HG03521 (cell line): ENCODE data around the gene CHIC1.
"Not testable (repeated sequence)": the region's sequence is repeated elsewhere in the genome, so short reads cannot be mapped to it uniquely, and the experiment has no call there.

ENCODE experiments used
- ATAC-seq: cut with Tn5 transposase; IDR thresholded peaks from one replicate; pipeline ENCODE4 v1.9.1; 2021; ENCODE audit warnings: mild to moderate bottlenecking, moderate library complexity; ENCODE audit not compliant: unreplicated experiment

The CHIC1 gene

DNA sequence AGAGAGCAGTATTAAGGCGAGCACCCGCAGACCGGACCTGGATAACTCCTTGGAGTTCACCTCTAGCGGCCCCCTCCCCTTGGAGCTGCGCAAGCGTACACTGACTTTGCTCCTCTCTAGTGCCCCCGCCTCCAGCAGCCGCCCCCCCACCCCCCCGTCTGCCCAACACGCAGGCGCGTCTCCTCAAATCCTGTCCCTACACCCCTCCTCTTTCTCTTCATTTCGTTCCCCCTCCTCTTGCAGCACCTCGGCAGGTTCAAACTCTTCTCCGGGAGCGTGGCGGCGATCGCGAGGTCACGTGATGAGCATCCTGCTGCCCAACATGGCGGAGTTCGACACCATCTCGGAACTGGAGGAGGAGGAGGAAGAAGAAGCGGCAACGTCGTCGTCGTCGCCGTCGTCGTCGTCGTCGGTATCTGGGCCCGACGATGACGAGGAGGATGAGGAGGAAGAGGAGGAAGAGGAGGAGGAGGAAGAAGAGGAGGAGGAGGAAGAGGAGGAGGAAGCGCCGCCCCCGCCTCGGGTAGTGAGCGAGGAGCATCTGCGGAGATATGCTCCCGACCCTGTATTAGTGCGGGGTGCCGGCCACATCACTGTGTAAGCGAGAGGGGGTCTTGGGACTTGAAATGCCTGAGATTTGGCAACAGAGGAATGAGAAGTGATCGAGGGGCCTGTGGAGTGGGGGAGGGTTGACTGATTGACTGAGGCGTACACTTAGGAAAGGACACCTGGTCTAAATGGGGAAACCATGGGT, at the start of gene CHIC1:
Gene CHIC1, plus strand, starts transcription at position 214 of the 754 bp plus-strand sequence. Its CDS starts 88 bp downstream, at position 302.
- peak; percentile 60 for ATAC-seq

- not testable (repeated sequence) for ATAC-seq
Measured at GRCh38 chrX:73522823-73523222, 40.2 kb upstream of the CHIC1 start.

DNA sequence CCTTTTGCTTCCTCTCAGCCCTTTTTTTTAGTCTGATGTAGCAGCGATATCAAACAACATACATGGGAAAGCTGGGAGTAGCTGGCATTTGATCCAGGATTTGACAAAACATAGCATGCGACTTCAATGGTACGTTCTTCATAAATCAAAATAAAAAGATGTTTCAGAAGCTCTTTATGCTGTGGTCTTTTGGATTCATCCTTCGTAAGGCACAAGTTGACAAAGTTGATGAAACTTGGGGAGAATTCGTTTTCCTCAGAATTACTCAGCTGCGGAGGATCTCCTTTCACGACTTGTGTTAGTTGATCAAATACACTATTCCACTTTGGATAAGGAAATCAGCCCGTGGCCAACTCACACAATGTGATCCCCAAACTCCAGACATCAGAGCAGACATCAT, 38.1 kb upstream of the CHIC1 start:
- ATAC-seq = no peak

- ATAC-seq = no peak
Measured at GRCh38 chrX:73525928-73526690, 36.9 kb upstream of the CHIC1 start.

GRCh38 chrX:73531655-73532054, 31.3 kb upstream of the CHIC1 start:
- ATAC-seq = not testable (repeated sequence)

DNA sequence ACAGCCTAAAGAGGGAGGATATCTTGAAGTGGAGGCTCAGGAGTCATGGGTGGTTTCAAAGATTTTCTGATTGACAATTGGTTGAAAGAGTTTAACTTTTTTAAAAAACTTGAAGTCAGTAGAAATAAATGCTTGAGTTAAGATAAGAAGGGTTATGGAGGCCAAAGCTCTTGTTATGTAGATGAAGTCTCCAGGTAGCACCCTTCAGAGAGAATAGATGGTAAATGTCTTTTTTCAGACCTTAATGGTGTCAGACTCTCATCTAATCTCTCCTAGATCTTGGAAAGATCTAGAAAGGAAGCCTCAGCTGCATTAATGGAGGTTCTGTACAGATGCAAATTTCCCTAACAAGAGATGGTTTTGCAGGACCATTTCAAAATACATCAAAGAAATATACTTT, 6.8 kb upstream of the CHIC1 start:
- ATAC-seq = no peak

GRCh38 chrX:73561801-73562200, 1.2 kb upstream of the CHIC1 start:
- no peak for ATAC-seq

DNA sequence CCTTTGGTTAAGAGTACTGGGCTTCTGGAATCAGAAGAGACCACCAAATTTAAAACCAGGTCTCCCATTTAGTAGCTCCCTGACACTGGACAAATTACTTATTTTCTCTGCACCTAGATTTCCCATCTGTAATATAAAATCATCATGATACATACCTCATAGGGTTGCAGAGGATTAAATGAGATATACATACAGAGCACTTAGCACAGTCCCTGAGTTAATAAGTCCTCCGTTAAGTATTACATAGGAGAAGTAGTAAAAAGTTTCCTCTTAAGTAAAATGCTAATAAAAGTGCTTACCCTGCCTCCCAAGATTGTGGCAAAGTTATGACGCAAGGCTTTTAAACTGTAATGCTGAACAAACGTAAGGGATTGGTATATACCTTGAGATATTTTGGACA, 539 bp upstream of the CHIC1 start:
- ATAC-seq = no peak

- peak; percentile 38 for ATAC-seq
Measured at GRCh38 chrX:73563738-73564068, 706 bp downstream of the CHIC1 start.

DNA sequence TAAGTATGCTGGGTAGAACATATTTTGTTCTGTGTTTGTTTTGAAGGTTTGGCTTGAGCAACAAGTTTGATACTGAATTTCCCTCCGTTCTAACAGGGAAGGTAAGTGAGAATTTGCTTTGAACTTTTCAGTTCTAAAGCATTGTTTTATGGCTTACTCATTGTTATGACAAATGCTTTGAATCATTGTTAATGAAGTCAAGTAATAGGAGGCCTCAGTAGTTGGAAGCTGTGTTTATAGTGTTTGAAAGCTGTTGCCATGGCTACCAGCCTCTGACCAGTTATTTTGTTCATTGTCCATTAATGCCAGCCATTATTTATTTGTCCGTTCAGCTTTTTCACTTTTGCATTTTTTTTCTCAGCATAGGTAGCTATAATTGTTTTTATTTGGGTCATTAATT, 14.4 kb downstream of the CHIC1 start:
- no peak for ATAC-seq

DNA sequence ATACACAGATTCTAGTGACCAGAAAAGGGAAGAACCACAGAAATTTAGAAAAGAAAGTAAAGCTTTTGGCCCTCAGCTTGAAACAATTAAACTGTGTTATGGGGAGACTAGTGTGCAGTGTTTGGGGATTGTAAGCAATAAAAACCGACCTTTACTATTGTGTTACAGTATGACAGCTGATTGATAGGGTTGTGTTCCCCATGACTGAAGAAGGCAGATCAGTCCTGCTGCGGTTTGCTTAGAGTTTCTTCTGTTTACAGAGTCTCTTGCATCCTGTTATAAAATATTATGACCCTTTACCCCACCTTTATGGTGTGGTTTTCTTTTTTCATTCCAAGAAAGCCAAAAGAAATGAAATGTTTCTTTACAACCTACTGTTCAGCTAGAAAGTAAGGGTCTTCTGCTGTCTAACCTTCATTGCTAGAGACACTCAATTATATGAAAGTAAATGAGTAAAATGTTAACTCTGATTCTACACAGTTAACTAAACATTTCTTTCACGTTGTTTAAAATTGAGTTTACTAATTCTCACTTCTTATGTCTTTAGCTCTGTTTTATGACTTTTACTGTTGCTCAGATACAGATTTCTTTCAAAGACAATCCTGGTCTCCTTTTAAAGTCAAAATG, 18.1 kb downstream of the CHIC1 start:
- no peak for ATAC-seq

DNA sequence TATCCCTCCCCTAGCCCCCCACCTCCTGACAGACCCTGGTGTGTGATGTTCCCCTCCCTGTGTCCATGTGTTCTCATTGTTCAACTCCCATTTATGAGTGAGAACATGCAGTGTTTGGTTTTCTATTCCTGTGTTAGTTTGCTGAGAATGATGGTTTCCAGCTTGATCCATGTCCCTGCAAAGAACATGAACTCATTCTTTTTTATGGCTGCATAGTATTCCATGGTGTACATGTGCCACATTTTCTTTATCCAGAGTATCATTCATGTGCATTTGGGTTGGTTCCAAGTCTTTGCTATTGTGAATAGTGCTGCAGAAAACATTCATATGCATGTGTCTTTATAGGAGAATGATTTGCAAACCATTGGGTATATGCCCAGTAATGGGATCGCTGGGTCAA, 34.8 kb downstream of the CHIC1 start:
- not testable (repeated sequence) for ATAC-seq

DNA sequence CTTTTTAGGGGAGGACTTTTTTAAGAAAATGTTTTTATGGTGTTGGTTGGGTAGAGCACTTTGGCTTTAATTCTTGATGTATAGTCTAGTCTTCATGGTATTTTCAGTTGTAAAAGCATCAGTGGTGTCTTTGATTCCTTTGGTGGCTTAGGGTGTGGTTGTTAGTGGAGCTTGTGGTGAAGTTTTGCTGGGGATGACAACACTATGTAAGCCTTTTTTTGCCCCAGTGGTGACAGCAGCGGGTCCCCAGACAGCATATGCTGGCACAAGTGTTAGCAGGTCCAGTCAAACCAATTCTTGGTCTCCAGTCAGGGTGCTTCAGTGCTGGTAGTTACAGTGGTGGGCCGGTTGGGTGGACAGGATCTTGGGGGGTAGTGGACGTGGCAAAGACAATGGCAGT, 52.0 kb downstream of the CHIC1 start:
- no peak for ATAC-seq

GRCh38 chrX:73641669-73642068, 78.7 kb downstream of the CHIC1 start:
- ATAC-seq = not testable (repeated sequence)

DNA sequence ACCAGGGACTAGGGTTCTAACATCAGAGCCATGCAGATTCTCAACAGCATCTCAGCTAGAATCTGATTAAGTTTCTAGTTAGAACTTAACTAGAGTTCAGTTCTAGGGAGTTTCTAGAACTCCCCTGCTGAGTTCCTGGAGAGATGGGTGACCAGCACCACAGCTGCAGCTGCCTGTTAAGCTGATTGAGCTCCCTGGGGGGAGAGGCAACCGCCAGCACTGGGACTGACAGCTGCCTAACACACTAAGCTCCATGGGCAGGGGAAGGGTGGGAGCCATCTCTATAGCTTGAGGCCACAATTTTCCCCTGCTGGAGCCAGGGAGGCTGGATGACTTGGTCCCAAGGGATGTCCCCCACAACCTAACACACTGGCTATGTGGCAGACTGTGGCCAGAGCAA, 84.2 kb downstream of the CHIC1 start:
- no peak for ATAC-seq

- no peak for ATAC-seq
Measured at GRCh38 chrX:73647632-73648322, 84.8 kb downstream of the CHIC1 start.

- not testable (repeated sequence) for ATAC-seq
Measured at GRCh38 chrX:73661322-73661721, 98.3 kb downstream of the CHIC1 start.

DNA sequence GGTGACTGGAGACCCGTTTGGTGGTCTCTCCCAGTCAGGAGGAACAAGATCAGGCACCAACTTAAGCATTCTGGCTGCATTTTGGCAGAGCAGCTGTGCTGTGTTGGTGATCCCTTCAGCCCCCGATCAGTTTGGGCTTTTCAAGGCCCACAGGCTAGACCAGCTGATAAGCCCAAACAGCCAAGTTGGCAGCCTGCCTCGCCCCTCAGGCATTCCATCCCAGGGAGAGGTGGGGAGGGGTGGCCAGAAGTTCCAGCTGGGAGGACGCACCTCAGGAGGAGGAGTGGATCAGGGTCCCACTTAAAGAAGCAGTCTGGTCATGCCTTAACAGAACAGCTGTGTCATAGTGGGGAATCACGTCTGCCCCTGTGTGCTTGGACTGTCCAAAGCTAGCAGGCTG, 105.8 kb downstream of the CHIC1 start:
- no peak for ATAC-seq

- no peak for ATAC-seq
Measured at GRCh38 chrX:73681408-73681807, 118.4 kb downstream of the CHIC1 start.

GRCh38 chrX:73683236-73683859, 120.4 kb downstream of the CHIC1 start:
- no peak for ATAC-seq

GRCh38 chrX:73707014-73707413, 144.0 kb downstream of the CHIC1 start:
- not testable (repeated sequence) for ATAC-seq
